HL-60 (cell line): ENCODE data around the gene BAAT.

Experiments used
- DNase-seq, 2 experiments: peaks; one replicate each; pipeline ENCODE4 v3.0.0-alpha.2; 2010 to 2020; ENCODE audit warnings: low read depth in 1 of 2, low spot score in 1 of 2
- H3K27ac ChIP-seq: fragments of 250-450 bp; sonication (Bioruptor Pico); replicated peaks from 2 replicates; pipeline ENCODE4 v1.5.1; 2020; ENCODE audit warnings: mild to moderate bottlenecking, moderate library complexity
- H3K27me3 ChIP-seq: fragments of 250-450 bp; sonication (Bioruptor Pico); 2 replicates; pipeline ENCODE4 v1.5.1; 2021; ENCODE audit warnings: mild to moderate bottlenecking, moderate library complexity; ENCODE audit not compliant: insufficient read depth, poor library complexity, severe bottlenecking
- H3K4me3 ChIP-seq: replicated peaks from 2 replicates; pipeline ENCODE4 v1.5.1; 2011; ENCODE audit warnings: mild to moderate bottlenecking, control low read depth, low read length; ENCODE audit not compliant: insufficient read depth
- GABPA ChIP-seq: IDR thresholded peaks from 2 replicates; pipeline ENCODE4 v1.6.1; 2012; ENCODE audit warnings: low read depth
- POLR2AphosphoS5 ChIP-seq: IDR thresholded peaks from 2 replicates; pipeline ENCODE4 v1.6.1; 2012; ENCODE audit warnings: low read depth
- SPI1 ChIP-seq: IDR thresholded peaks from 2 replicates; pipeline ENCODE4 v1.6.1; 2012; ENCODE audit warnings: low read depth, mild to moderate bottlenecking, borderline replicate concordance
- TF ChIP-seq, protein P1 (sequence below): IDR thresholded peaks from one replicate; pipeline ENCODE4 v1.5.1; 2011; ENCODE audit warnings: low read length, control low read depth, inconsistent platforms; ENCODE audit not compliant: insufficient read depth
- TF ChIP-seq, protein P2 (sequence below): IDR thresholded peaks from 2 replicates; pipeline ENCODE4 v1.6.1; 2012; ENCODE audit warnings: low read depth; ENCODE audit not compliant: insufficient replicate concordance

Gene BAAT

DNA sequence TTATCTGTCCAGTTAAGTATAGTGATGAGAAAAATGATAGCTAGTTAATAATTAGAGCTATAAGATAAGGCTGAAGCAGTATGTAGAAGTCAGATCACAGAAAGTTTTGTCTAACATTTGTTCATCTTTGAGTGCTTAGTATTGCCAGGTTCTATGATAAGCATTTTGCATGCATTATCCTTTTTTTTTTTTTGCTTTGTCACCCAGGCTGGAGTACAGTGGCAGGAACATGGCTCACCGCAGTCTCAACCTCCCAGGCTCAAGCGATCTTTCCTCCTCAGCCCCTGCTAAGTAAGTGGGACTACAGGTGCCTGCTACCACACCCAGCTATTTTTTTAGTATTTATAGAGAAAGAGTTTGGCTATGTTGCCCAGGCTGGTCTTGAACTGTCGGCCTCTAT is 17.5 kb downstream of the BAAT start:
- no peak for DNase-seq
- TF ChIP-seq GABPA = no peak
- TF ChIP-seq, protein P1, sequence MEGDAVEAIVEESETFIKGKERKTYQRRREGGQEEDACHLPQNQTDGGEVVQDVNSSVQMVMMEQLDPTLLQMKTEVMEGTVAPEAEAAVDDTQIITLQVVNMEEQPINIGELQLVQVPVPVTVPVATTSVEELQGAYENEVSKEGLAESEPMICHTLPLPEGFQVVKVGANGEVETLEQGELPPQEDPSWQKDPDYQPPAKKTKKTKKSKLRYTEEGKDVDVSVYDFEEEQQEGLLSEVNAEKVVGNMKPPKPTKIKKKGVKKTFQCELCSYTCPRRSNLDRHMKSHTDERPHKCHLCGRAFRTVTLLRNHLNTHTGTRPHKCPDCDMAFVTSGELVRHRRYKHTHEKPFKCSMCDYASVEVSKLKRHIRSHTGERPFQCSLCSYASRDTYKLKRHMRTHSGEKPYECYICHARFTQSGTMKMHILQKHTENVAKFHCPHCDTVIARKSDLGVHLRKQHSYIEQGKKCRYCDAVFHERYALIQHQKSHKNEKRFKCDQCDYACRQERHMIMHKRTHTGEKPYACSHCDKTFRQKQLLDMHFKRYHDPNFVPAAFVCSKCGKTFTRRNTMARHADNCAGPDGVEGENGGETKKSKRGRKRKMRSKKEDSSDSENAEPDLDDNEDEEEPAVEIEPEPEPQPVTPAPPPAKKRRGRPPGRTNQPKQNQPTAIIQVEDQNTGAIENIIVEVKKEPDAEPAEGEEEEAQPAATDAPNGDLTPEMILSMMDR = no peak
- TF ChIP-seq, protein P2, sequence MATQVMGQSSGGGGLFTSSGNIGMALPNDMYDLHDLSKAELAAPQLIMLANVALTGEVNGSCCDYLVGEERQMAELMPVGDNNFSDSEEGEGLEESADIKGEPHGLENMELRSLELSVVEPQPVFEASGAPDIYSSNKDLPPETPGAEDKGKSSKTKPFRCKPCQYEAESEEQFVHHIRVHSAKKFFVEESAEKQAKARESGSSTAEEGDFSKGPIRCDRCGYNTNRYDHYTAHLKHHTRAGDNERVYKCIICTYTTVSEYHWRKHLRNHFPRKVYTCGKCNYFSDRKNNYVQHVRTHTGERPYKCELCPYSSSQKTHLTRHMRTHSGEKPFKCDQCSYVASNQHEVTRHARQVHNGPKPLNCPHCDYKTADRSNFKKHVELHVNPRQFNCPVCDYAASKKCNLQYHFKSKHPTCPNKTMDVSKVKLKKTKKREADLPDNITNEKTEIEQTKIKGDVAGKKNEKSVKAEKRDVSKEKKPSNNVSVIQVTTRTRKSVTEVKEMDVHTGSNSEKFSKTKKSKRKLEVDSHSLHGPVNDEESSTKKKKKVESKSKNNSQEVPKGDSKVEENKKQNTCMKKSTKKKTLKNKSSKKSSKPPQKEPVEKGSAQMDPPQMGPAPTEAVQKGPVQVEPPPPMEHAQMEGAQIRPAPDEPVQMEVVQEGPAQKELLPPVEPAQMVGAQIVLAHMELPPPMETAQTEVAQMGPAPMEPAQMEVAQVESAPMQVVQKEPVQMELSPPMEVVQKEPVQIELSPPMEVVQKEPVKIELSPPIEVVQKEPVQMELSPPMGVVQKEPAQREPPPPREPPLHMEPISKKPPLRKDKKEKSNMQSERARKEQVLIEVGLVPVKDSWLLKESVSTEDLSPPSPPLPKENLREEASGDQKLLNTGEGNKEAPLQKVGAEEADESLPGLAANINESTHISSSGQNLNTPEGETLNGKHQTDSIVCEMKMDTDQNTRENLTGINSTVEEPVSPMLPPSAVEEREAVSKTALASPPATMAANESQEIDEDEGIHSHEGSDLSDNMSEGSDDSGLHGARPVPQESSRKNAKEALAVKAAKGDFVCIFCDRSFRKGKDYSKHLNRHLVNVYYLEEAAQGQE = no peak
- TF ChIP-seq POLR2AphosphoS5 = no peak
- TF ChIP-seq SPI1 = no peak
- Histone ChIP-seq H3K27ac (no peak overlapping the region), H3K27me3 (no peaks in the 10 kb centered on the region), H3K4me3 (no peak overlapping the region)

DNA sequence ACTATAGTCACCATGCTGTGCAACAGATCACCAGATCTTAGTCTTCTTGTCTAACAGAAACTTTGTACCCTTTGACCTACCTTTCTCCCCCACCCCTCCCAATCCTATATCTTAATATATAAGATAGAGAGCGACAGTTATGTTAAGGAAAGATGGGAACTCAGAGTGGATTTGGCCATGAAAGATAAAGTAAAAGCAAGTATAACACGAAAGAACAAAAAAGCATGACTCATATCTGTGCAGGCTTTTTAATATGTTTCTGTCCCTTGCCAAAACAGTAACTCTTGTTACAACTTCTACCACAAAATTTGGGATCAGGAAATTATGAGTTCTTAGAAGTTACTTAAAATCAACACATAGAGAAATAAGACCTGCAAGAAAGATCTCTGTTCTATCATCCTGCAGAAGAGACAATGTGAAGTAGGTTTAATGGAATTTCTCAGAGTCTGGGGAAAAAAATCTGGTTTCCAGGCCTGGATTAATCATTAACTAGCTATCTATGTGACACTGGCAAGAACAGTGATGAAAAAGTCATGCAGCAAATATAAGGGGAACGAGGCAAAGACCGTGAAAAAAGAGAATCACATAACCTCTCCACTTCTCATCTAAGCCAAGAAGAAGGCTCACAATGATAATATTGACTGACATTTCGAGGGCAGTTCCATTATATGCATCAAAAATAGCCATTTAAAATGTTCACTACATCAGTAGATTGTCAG is 18.6 kb downstream of the BAAT start:
- no peak overlapping the region for H3K27ac ChIP-seq
- DNase-seq = no peak
- H3K27me3 ChIP-seq = no peaks in the 10 kb centered on the region
- H3K4me3 ChIP-seq = no peak overlapping the region
- TF ChIP-seq, protein P2 = no peak
- no peak for TF ChIP-seq GABPA
- TF ChIP-seq, protein P1 = no peak
- TF ChIP-seq POLR2AphosphoS5 = no peak
- no peak for TF ChIP-seq SPI1

DNA sequence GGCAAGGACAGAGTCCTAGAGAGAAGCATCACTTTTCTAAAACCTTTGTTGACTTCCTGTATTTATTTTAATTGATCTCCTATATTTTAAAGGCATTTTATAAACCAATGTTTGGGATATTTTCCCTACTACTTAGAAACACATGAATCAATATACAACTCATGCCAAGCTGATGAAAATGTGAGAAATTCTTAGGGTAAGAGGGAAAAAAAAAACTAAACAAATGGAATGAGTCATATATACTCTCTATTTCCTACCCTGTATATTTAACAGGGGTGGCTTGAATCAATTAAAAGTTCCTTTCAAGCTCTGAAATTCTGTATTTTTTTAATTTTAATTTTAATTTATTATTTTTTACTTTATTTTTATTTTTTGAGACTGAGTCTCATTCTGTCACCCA is 19.6 kb downstream of the BAAT start:
- no peaks in the 10 kb centered on the region for H3K27me3 ChIP-seq

More for the DNA sequence above, 19.6 kb downstream of the BAAT start:
- H3K4me3 ChIP-seq = no peak overlapping the region
- DNase-seq = no peak
- TF ChIP-seq, protein P1 = no peak
- TF ChIP-seq GABPA (no peak), POLR2AphosphoS5 (no peak), SPI1 (no peak)
- TF ChIP-seq, protein P2 = no peak
- H3K27ac ChIP-seq = no peak overlapping the region
